H9 (cell line): ENCODE results near the gene LRG1. TPM values are rescaled to one million over a fixed set of nuclear protein-coding genes. Genes with fewer than 3 reads are reported as not detected.

ENCODE experiments used
- DNase-seq: peaks from one replicate; pipeline ENCODE4 v3.0.0-alpha.2; 2017
- H2AFZ ChIP-seq: one replicate; pipeline ENCODE4 v1.6.1; 2013; ENCODE audit warnings: mild to moderate bottlenecking, low read length, control low read depth, moderate library complexity
- H2AK5ac ChIP-seq: 2 replicates; pipeline ENCODE4 v1.6.1; 2013; ENCODE audit warnings: low read length, control low read depth, mixed read lengths; ENCODE audit not compliant: insufficient read length
- H2BK120ac ChIP-seq: one replicate; pipeline ENCODE4 v1.6.1; 2013; ENCODE audit warnings: low read depth, mild to moderate bottlenecking, low read length, control low read depth, inconsistent platforms; ENCODE audit not compliant: poor library complexity, severe bottlenecking
- H2BK12ac ChIP-seq: 2 replicates; pipeline ENCODE4 v1.6.1; 2013; ENCODE audit warnings: low read length, control low read depth, mixed read lengths, low read depth; ENCODE audit not compliant: insufficient read length
- H2BK15ac ChIP-seq: 2 replicates; pipeline ENCODE4 v1.6.1; 2013; ENCODE audit warnings: low read depth, low read length, control low read depth
- H2BK20ac ChIP-seq: one replicate; pipeline ENCODE4 v1.6.1; 2013; ENCODE audit warnings: low read depth, mild to moderate bottlenecking, low read length, control low read depth, inconsistent platforms; ENCODE audit not compliant: poor library complexity, severe bottlenecking
- H2BK5ac ChIP-seq: 2 replicates; pipeline ENCODE4 v1.6.1; 2013; ENCODE audit warnings: low read length, control low read depth, mixed read lengths; ENCODE audit not compliant: insufficient read length
- H3K14ac ChIP-seq: 2 replicates; pipeline ENCODE4 v1.6.1; 2013; ENCODE audit warnings: low read length, control low read depth; ENCODE audit not compliant: insufficient read depth
- H3K18ac ChIP-seq: 2 replicates; pipeline ENCODE4 v1.6.1; 2013; ENCODE audit warnings: low read depth, mild to moderate bottlenecking, mixed read lengths, low read length, control low read depth; ENCODE audit not compliant: insufficient read length
- H3K23ac ChIP-seq: 2 replicates; pipeline ENCODE4 v1.6.1; 2013; ENCODE audit warnings: low read length, control low read depth, mixed read lengths, low read depth; ENCODE audit not compliant: insufficient read length
- H3K23me2 ChIP-seq: 2 replicates; pipeline ENCODE4 v1.6.1; 2013; ENCODE audit warnings: low read depth, mild to moderate bottlenecking, mixed read lengths, low read length, control low read depth; ENCODE audit not compliant: insufficient read length, poor library complexity, severe bottlenecking
- H3K27ac ChIP-seq: 2 replicates; pipeline ENCODE4 v1.5.1; 2013; ENCODE audit warnings: low read length, control low read depth, mixed read lengths, low read depth; ENCODE audit not compliant: insufficient read length
- H3K27me3 ChIP-seq: 2 replicates; pipeline ENCODE4 v1.6.1; 2013; ENCODE audit warnings: low read length, control low read depth, inconsistent platforms; ENCODE audit not compliant: insufficient read depth
- H3K4ac ChIP-seq: 2 replicates; pipeline ENCODE4 v1.6.1; 2013; ENCODE audit warnings: low read depth, mild to moderate bottlenecking, control low read depth, inconsistent platforms, low read length, moderate library complexity
- H3K4me1 ChIP-seq: 2 replicates; pipeline ENCODE4 v1.6.1; 2013; ENCODE audit warnings: low read length, control low read depth, inconsistent platforms; ENCODE audit not compliant: insufficient read depth
- H3K4me2 ChIP-seq: 2 replicates; pipeline ENCODE4 v1.6.1; 2013; ENCODE audit warnings: low read length, control low read depth, mixed read lengths; ENCODE audit not compliant: insufficient read length, insufficient read depth
- H3K56ac ChIP-seq: 2 replicates; pipeline ENCODE4 v1.6.1; 2013; ENCODE audit warnings: low read depth, mild to moderate bottlenecking, mixed read lengths, low read length, control low read depth; ENCODE audit not compliant: insufficient read length
- H3K79me1 ChIP-seq: 2 replicates; pipeline ENCODE4 v1.6.1; 2013; ENCODE audit warnings: low read depth, mild to moderate bottlenecking, moderate library complexity, low read length, control low read depth, inconsistent platforms; ENCODE audit not compliant: insufficient read depth, poor library complexity, severe bottlenecking
- H3K79me2 ChIP-seq: 2 replicates; pipeline ENCODE4 v1.6.1; 2013; ENCODE audit warnings: low read length, control low read depth, inconsistent platforms; ENCODE audit not compliant: insufficient read depth
- H3K9ac ChIP-seq: 2 replicates; pipeline ENCODE4 v1.6.1; 2013; ENCODE audit warnings: low read length, control low read depth, mixed read lengths; ENCODE audit not compliant: insufficient read length; ENCODE audit errors: extremely low read depth
- H3K9me3 ChIP-seq: one replicate; pipeline ENCODE4 v1.6.1; 2013; ENCODE audit warnings: low read depth, low read length, inconsistent platforms; ENCODE audit not compliant: control insufficient read depth
- H3T11ph ChIP-seq: one replicate; pipeline ENCODE4 v1.6.1; 2013; ENCODE audit warnings: mild to moderate bottlenecking, low read length, control low read depth, inconsistent platforms
- H4K20me1 ChIP-seq: one replicate; pipeline ENCODE4 v1.6.1; 2013; ENCODE audit not compliant: control insufficient read depth, insufficient read length, insufficient read depth
- H4K5ac ChIP-seq: 2 replicates; pipeline ENCODE4 v1.6.1; 2013; ENCODE audit warnings: low read depth, mild to moderate bottlenecking, mixed read lengths, low read length, control low read depth; ENCODE audit not compliant: insufficient read length
- H4K8ac ChIP-seq: replicated peaks from 2 replicates; pipeline ENCODE4 v1.6.1; 2013; ENCODE audit warnings: low read length, control low read depth, mixed read lengths, low read depth; ENCODE audit not compliant: insufficient read length
- H4K91ac ChIP-seq: 2 replicates; pipeline ENCODE4 v1.6.1; 2013; ENCODE audit warnings: low read depth, mild to moderate bottlenecking, moderate library complexity, mixed read lengths, low read length, control low read depth; ENCODE audit not compliant: insufficient read length
- H3K27ac Mint-ChIP-seq, 3 experiments: 2 replicates in 2 of 3; 3 replicates in 1 of 3; pipeline ENCODE4 v1.8.0; 2020 to 2021; ENCODE audit warnings: mixed read lengths in 3 of 3, mild to moderate bottlenecking in 1 of 3, moderate library complexity in 1 of 3
- H3K27me3 Mint-ChIP-seq: 2 replicates; pipeline ENCODE4 v1.8.0; 2021; ENCODE audit warnings: low read depth, mild to moderate bottlenecking, moderate library complexity, mixed read lengths
- H3K36me3 Mint-ChIP-seq, 3 experiments: 2 replicates in 2 of 3; 3 replicates in 1 of 3; pipeline ENCODE4 v1.8.0; 2020 to 2021; ENCODE audit warnings: low read depth in 3 of 3, mixed read lengths in 3 of 3; ENCODE audit not compliant: insufficient read depth in 1 of 3
- H3K4me1 Mint-ChIP-seq, 2 experiments: 2 replicates each; pipeline ENCODE4 v1.8.0; 2020; ENCODE audit warnings: mixed read lengths in 2 of 2
- H3K4me3 Mint-ChIP-seq, 2 experiments: 2 replicates in 1 of 2; 3 replicates in 1 of 2; pipeline ENCODE4 v1.8.0; 2020 to 2021; ENCODE audit warnings: mild to moderate bottlenecking in 2 of 2, mixed read lengths in 2 of 2, moderate library complexity in 1 of 2
- H3K9me3 Mint-ChIP-seq, 2 experiments: 2 replicates in 1 of 2; 3 replicates in 1 of 2; pipeline ENCODE4 v1.8.0; 2020; ENCODE audit warnings: mild to moderate bottlenecking in 2 of 2, mixed read lengths in 2 of 2, moderate library complexity in 1 of 2
- CTCF ChIP-seq: fragments of 200-600 bp; sonication (generic); conservative IDR thresholded peaks from 3 replicates; pipeline ENCODE4 v1.8.0; 2021; ENCODE audit warnings: antibody characterized with exemption, mild to moderate bottlenecking
- WGBS: extraction: QIAGEN DNeasy Blood & Tissue Kit; methylation state at CpG from one replicate; pipeline ENCODE4 v1.1.7; 2013; ENCODE audit warnings: missing lambda C conversion rate, low lambda C conversion rate, mixed read lengths; ENCODE audit not compliant: insufficient read length; ENCODE audit errors: extremely low coverage; 5-methylcytosine and 5-hydroxymethylcytosine counted together
- total RNA-seq: library from RNA; stranded (reverse); gene quantifications from 2 replicates; pipeline ENCODE4 v1.2.1, GENCODE V29; 2021

The LRG1 gene
- total RNA-seq, 1 experiment from 2014 or later: 0.24 TPM

- no peaks in the 10 kb centered on the region for H3K4me1 Mint-ChIP-seq
- H2BK20ac ChIP-seq: no peak overlapping the region
- no peak overlapping the region for H3K56ac ChIP-seq
- H3K4ac ChIP-seq: no peak overlapping the region
- H4K5ac ChIP-seq: no peak overlapping the region
- H3K23ac ChIP-seq: no peak overlapping the region
- H3K27ac ChIP-seq: no peak overlapping the region
- H3K79me2 ChIP-seq: no peaks in the 10 kb centered on the region
- peaks cover 29 to 75% (median 57%) of the 10 kb centered on the region in 3 experiments for H3K36me3 Mint-ChIP-seq
- H2AFZ ChIP-seq: no peak overlapping the region
- 0 out of 7 replicates have a peak overlapping the region, but pooled peaks of 1 of the 3 experiments have one; percentile 5 for H3K27ac Mint-ChIP-seq
- H2BK15ac ChIP-seq: no peak overlapping the region
- no peaks in the 10 kb centered on the region for H3K23me2 ChIP-seq
- H3K27me3 ChIP-seq: no peaks in the 10 kb centered on the region
- no peaks in the 10 kb centered on the region for H3K9me3 ChIP-seq
- no peak overlapping the region for H2BK12ac ChIP-seq
- H4K91ac ChIP-seq: no peak overlapping the region
- no peak for TF ChIP-seq CTCF
- no peaks in the 10 kb centered on the region for H3K4me1 ChIP-seq
- H3T11ph ChIP-seq: no peak overlapping the region
- DNase-seq: no peak
- no CpG with 5 or more reads among the region's 18 CpGs for WGBS
- no peaks in the 10 kb centered on the region for H3K79me1 ChIP-seq
- H3K27me3 Mint-ChIP-seq: peaks cover 2% of the 10 kb centered on the region; the same call in 1 of the 2 replicates
- no peak overlapping the region for H2AK5ac ChIP-seq
- no peak overlapping the region for H2BK5ac ChIP-seq
- no peak overlapping the region for H3K9ac ChIP-seq
- H2BK120ac ChIP-seq: no peak overlapping the region
- H3K14ac ChIP-seq: no peak overlapping the region
- H3K18ac ChIP-seq: no peak overlapping the region
- H3K4me3 Mint-ChIP-seq: no peak overlapping the region
- H3K9me3 Mint-ChIP-seq: no peaks in the 10 kb centered on the region; a peak in 1 of 5 replicates
- no peak overlapping the region for H4K8ac ChIP-seq
- no peak overlapping the region for H3K4me2 ChIP-seq
- H4K20me1 ChIP-seq: peaks cover 3% of the 10 kb centered on the region
Observed at GRCh38 chr19:4550018-4550417, 10.2 kb upstream of the LRG1 start.
